SK-MEL-5 (cell line): Measurements from ENCODE around the gene DAG1. TPM values are rescaled to one million over a fixed set of nuclear protein-coding genes. Genes with fewer than 3 reads are reported as not detected.
A peak's percentile ranks its signal among the peaks of the same experiment; 100 is the strongest.

ENCODE experiments used
- DNase-seq: peaks from one replicate; pipeline ENCODE4 v3.0.0-alpha.2; 2016; ENCODE audit warnings: low read depth, low spot score
- in situ Hi-C: cut with HindIII; loops from 2 replicates; pipeline ENCODE4 v1.10.0; 2016; ENCODE audit warnings: low sequenced_read_pairs, high pct_unique_total_duplicates, low pct_unique_long_range_greater_than_20kb
- polyA plus RNA-seq, 2 experiments: library from polyadenylated mRNA; depleted of rRNA; stranded (reverse); fragments of >200 nt; gene quantifications; 2 replicates each; pipeline ENCODE4 v1.2.3, GENCODE V29; 2015
- total RNA-seq: library from RNA; depleted of rRNA; stranded (reverse); fragments of >200 nt; shearing (Covaris generic); gene quantifications from 2 replicates; pipeline ENCODE4 v1.2.3, GENCODE V29; 2014; rRNA removed

DAG1 gene
- 98.1 and 98.9 TPM in 2 replicates for total RNA-seq
- 165 and 236 TPM in 2 replicates for polyA plus RNA-seq (2015; cell fraction: cytosol; rRNA removed)
- 25.8 and 38.7 TPM in 2 replicates for polyA plus RNA-seq (2015; cell fraction: nucleus; rRNA removed)

DNA sequence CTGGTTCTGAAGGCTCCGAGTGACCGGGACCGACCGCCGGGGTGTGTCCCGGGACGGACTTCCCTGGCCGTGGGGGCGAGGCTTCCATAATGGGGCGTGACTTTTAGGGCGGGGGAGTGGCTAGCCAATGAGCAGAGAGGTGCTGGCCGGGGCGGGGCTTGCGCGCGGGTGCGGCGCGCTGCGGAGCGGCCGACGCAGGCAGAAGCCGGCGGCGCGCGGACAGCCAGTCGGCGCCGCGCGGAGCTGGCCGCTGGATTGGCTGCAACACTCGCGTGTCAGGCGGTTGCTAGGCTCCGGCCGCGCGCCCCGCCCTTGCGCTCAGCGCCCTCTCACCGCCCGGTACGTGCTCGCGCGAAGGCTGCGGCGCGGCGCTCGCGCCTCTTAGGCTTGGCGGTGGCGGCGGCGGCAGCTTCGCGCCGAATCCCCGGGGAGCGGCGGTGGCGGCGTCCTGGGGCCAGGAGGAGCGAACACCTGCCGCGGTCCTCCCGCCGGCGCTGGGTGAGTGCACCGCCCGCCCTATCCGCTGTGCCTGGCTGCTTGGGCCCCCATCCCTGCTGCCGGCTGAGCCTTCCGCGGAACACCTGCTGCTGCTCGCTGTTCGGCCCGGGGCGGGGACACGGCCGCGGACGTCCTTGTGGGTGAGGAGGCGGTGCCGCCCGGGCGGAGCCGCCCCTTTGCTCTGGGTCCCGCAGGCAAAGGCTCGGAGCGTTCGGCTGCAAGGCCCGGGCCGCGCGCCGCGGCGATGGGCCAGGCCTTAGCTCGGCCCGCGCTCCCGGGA is at the start of gene DAG1:
Gene DAG1, plus strand, starts transcription at position 332 of the 778 bp plus-strand sequence. CDS start 40,268 bp downstream, outside the sequence.
- peak; percentile 95 for DNase-seq
- in situ Hi-C loops = no loop called here

DNA sequence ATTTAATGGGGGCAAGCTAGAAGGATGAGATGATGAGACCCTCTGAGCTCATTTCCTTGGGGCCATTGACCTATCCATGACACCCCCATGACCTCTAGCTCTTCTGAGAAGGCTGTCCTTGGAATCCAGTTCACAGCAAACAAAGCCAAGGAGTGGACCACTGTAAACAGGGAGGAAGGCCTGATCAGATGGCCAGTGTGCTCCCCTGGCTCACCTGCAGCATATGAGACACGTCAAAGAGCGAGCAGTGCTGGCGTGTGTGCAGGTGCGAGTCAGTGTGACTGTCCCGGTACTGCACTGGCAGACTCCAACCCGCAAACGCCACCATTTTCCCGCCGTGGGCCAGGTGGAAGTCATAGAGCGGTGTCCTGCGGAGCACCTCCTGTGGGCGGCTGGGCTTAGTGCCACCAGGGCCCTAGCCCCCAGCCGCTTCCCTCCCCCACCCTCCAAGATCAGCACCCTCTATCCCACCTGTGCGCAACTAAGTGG is 48.1 kb upstream of the DAG1 start:
- in situ Hi-C loops = no loop called here
- no peak for DNase-seq

GRCh38 chr3:49422379-49423248 is 47.5 kb upstream of the DAG1 start, which contains the start of gene AMT:
TSS of gene AMT (minus strand) at chr3:49422473. CDS start at chr3:49422450, 23 bp downstream.
- in situ Hi-C loops = no loop called here
- DNase-seq = no peak

DNA sequence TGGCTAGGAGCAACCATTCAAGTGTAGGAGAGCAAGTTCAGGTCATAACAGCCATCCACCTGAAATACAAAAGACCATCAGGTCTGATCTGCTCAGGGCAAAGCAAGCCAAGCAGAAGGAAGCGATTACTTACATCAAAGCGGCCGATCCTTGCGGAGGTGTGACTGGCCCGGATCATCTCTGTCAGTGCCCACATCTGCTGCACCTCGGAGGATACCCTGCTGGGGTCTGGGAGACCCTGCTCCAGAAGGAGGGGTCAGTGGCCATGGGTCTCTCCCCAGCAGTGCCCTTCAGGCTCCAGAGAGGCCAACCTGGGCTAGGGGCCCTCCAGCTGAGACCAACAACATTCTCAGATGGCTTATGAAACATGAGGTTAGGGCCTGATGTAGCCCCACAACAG is 45.3 kb upstream of the DAG1 start:
- no peak for DNase-seq
- in situ Hi-C loops = no loop called here

DNA sequence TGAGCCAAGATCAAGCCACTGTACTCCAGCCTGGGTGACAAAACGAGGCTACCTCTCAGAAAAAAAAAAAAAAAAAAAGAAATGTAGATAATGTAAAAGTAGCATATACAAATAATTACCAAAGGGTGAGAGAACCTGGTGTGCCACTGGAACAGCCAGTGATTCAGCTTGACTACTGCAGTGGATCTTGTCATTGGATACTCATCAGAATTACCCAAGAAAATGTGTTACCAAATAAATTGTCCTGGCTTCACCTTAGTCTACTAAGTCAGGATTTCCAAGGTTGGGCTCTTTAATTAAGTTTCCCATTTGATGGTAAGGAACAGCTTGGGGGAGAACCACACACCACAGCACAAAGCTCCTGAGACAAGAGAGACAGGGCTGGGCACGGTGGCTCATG is 42.5 kb upstream of the DAG1 start:
- no peak for DNase-seq
- in situ Hi-C loops = no loop called here

GRCh38 chr3:49428752-49429080 is 41.4 kb upstream of the DAG1 start:
- no peak for DNase-seq
- in situ Hi-C loops = no loop called here

DNA sequence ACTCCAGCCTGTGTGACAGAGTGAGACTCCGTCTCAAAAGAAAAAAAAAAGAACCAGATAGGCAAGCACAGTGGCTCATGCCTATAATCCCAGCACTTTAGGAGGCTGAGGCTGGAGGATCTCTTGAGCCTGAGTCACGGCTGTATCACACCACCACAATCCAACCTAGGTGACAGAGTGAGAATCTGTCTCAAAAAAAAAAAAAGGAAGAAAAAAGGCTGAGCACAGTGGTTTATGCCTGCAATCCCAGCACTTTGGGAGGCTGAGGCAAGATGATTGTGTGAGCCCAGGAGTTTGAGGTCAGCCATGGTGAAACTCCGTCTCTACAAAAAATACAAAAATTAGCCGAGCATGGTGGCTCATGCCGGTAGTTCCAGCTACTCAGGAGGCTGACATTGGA is 35.3 kb upstream of the DAG1 start:
- in situ Hi-C loops = no loop called here
- DNase-seq = no peak

DNA sequence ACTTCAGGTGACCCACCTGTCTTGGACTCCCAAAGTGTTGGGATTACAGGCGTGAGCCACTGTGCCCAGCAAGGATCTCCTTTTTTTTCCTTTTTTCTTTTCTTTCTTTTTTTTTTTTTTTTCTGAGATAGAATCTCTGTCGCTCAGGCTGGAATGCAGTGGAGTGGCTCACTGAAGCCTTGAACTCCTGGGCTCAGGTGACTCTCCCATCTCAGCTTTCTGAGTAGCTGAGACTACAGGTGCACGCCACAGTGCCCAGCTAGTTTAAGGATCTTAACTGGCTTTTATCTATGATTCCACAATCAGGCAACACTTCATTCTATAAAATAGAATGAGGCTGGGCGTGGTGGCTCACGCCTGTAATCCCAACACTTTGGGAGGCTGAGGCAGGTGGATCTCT is 24.7 kb upstream of the DAG1 start:
- in situ Hi-C loops = no loop called here
- no peak for DNase-seq

- no peak for DNase-seq
- in situ Hi-C loops = no loop called here
These were observed 16.4 kb upstream of the DAG1 start for GRCh38 chr3:49453621-49454020.

- DNase-seq = peak; percentile 69
- in situ Hi-C loops = no loop called here
These were observed 15.6 kb upstream of the DAG1 start for GRCh38 chr3:49454458-49454857.

DNA sequence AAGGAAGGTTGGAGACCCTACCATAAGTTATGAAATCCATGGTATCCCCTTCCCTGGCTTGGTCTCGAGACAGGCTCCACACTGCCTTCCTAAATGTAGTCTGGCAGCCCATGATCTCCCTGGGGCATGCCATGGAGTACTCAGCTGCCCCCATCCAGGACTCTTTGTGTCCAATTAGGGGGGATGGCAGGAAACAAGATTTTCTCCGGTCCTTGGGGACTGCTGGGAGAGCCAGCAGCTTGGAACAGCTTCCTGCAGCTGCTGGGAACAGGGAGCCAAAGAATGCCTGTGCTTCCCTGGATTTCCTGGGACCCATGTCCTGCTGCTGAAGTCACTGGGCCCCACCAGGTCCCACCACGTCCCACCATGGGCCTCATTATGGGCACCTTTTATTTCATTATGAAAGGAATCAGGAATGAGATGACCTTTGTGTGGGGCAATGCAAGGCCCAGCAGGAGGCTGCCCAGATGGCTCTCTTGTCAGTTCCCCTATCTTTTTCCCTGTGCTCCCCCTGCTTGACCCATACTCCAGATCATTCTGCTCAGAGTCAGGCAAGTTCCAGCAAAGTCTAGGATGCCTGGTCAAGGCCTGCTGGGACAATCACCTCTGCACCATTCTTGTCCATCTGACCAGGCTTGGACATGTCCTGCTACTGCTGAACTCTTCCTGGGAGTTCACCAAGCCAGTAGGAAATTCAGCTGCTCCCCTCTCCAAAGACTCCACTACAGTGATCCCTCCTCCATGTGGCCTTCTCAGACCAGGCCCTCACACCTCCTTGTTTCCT is 15.0 kb upstream of the DAG1 start:
- in situ Hi-C loops = no loop called here
- no peak for DNase-seq

- in situ Hi-C loops = no loop called here
- DNase-seq = no peak
These were observed 13.6 kb upstream of the DAG1 start for GRCh38 chr3:49456466-49456865.

DNA sequence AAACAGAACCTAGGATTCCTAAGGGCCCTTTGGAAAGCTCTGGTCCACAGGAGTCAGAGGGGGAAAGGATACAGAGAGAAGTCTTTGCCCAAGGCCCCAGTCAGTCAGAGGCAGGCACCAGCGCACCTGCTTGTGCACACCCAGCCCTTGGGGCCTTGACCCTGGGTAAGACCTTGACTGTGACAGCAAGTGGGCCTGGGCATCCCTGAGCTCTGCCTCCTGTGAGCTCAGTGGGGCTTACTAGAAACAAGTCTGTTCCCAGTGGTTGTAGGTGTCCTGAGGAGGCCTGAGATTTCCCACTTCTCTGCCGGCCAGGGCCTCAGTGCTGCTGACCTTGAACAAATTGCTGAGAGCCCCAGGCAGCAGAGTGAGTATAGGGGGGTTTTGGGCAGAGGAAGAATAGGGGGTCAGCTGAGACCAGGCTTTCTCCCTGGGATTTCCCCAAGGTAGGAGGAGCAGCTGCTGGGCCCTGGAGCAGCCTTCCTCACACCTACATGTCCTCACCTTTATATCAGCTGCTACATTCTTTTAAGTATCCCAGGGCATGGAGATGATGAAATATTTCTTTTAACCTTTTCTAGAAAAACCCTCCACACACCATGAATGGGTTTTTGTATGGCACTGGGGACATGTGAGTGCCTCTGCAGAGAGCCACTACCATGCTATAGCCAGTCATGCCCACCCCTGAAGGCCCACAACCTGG is 9.7 kb upstream of the DAG1 start:
- no peak for DNase-seq
- in situ Hi-C loops = no loop called here

- in situ Hi-C loops = no loop called here
- no peak for DNase-seq
These were observed 9.1 kb upstream of the DAG1 start for GRCh38 chr3:49460956-49461355.

DNA sequence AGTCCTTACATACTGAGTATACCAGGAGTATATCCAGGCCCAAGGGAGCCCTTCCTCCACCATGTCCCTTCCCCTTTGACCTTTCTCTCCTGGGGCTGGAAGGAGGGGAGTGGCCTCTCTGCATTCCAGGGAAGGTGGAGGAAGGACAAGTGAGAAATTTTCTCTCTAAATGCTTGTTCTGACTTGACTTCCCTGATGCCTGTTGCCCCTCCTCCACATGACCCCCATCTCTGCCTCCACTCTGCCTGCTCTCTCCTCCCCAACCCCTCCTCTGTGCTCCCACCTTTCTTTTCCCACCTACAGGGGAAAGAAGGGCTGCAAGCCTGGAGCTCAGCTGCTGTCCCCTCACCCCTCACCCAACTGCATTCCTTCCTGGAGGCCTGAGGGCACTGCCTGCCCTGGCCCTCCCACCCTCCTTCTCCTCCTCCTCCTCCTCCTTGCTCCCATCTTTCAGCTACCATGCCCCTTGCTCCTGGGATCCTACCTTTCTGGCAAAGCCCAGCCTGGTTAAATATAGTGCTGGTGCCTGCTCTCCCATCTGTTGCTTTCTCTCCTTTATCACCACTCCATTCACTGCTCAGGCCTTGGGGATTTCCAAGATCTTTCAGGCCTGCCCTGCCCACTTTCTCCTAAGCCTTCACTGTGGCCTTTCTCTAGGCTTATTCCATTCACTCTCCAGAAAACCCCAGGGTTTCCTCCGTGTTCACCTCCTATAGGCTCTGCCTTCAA is 8.5 kb upstream of the DAG1 start:
- in situ Hi-C loops = no loop called here
- no peak for DNase-seq

DNA sequence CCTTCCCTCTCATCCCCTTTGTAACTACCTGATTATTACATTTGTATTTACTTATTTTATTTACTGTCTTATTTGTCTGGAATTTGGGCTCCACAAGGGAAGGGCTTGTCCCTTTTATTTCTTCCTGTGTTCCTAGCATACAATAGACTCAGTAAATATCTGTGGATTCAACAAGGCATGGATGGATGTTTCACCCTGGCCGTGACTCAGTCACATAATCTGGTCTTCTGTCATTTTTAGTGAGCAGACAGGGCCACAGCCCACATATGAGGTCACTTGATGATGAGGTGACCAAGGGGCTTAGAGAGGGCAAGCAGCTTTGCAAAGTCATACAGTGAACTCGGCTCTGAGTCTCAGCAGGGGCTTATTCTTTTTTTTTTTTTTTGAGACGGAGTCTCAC is 7.8 kb upstream of the DAG1 start:
- in situ Hi-C loops = no loop called here
- no peak for DNase-seq
